SH-SY5Y (cell line): ENCODE results near the gene SLC39A11.

Experiments used
- GATA2 ChIP-seq: IDR thresholded peaks from 2 replicates; pipeline ENCODE4 v1.6.1; 2011; ENCODE audit warnings: mild to moderate bottlenecking, low read depth, low read length
- GATA3 ChIP-seq: IDR thresholded peaks from 2 replicates; pipeline ENCODE4 v1.6.1; 2011; ENCODE audit warnings: low read depth, mild to moderate bottlenecking, low read length, moderate library complexity

DNA sequence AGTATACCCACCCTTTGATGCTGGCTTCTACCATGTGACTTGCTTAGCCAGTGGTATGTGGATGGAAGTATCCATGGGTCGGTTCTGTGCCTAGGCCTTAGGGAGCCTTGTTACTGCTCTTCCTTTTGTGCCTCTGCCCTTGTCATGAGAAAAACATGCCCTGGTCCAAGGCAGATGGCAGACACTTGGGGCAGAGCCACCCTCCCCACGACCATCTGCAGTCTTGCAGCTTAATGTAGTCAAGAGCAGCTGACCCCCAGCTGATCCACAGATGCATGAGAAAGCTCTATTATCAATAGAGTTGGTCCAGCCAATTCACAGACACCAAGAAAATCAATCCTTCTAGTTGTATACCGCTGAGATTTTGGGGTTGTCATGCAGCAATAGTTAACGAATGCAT lies 95.7 kb downstream of the SLC39A11 start:
- TF ChIP-seq GATA2 (no peak), GATA3 (no peak)
